Heart right ventricle (tissue), 16 donors: ENCODE measurements around the gene PNPLA2. TPM values are rescaled to one million over a fixed set of nuclear protein-coding genes. Genes with fewer than 3 reads are reported as not detected.
A peak's percentile ranks its signal among the peaks of the same experiment; 100 is the strongest.

Experiments
- ATAC-seq, 8 donors: fragments of 200-7000 bp; cut with Tn5 transposase; one replicate each; pipeline ENCODE4 v1.9.1; 2020; ENCODE audit warnings: mild to moderate bottlenecking in 8 of 8, moderate library complexity in 8 of 8, moderate number of reproducible peaks in 1 of 8
- DNase-seq, 2 donors: peaks; one replicate each; pipeline ENCODE4 v3.0.0-alpha.2; 2020
- H3K27ac ChIP-seq, 10 donors: fragments of 200-600 bp; sonication (generic) in 2 of 10; one replicate each; pipeline versions ENCODE4 v1.5.0 to v1.8.0; 2020 to 2022; ENCODE audit warnings: mild to moderate bottlenecking in 3 of 10
- H3K27me3 ChIP-seq, 7 donors: fragments of 200-600 bp; one replicate each; pipeline ENCODE4 v1.8.0; 2021 to 2022; ENCODE audit warnings: mild to moderate bottlenecking in 2 of 7
- H3K36me3 ChIP-seq, 9 donors: fragments of 200-600 bp; sonication (generic) in 1 of 9; one replicate each; pipeline versions ENCODE4 v1.5.0 to v1.8.0; 2020 to 2022; ENCODE audit warnings: mild to moderate bottlenecking in 2 of 9
- H3K4me1 ChIP-seq, 9 donors: fragments of 200-600 bp; sonication (generic) in 1 of 9; one replicate each; pipeline versions ENCODE4 v1.5.0 to v1.8.0; 2020 to 2022; ENCODE audit warnings: mild to moderate bottlenecking in 4 of 9
- H3K4me3 ChIP-seq, 10 donors: fragments of 200-600 bp; sonication (generic) in 2 of 10; one replicate each; pipeline versions ENCODE4 v1.5.0 to v1.8.0; 2020 to 2022; ENCODE audit warnings: mild to moderate bottlenecking in 7 of 10, moderate library complexity in 2 of 10
- H3K9me3 ChIP-seq, 11 donors: fragments of 200-600 bp in 10 of 11; sonication (generic) in 2 of 11; one replicate each; pipeline versions ENCODE4 v1.5.0 to v1.8.0; 2013 to 2022; ENCODE audit warnings: mild to moderate bottlenecking in 2 of 11, control low read depth in 1 of 11, moderate library complexity in 1 of 11
- whole genome bisulfite sequencing, 2 donors: extraction: QIAGEN DNeasy Blood & Tissue Kit; methylation state at CpG; one replicate each; pipeline ENCODE4 v1.1.7; 2013; ENCODE audit warnings: inconsistent platforms in 1 of 2; 5-methylcytosine and 5-hydroxymethylcytosine counted together
- intact Hi-C, 10 donors: fragments of 100-400 bp; cut with DNase I; formaldehyde crosslinking; loops; one replicate each; pipeline versions ENCODE4 v1.11.1 to v1.14.2; 2022
- long read RNA-seq, 3 donors: library from polyadenylated mRNA; unstranded; transcript quantifications; one replicate each; pipeline ENCODE4 v2.0.0, GENCODE V29; 2020 to 2021
- polyA plus RNA-seq, 2 donors: library from polyadenylated mRNA; stranded (reverse); fragments of 200-250 nt; gene quantifications; one replicate each; pipeline ENCODE4 v1.2.3, GENCODE V29; 2013
- total RNA-seq, 10 donors: library from RNA; stranded (reverse); fragmentation: NEBNext Ultra II Directional in 3 of 10; extraction: Animal tissue kit (Norgen Biotek cat#: 25700) in 3 of 10; gene quantifications; one replicate each; pipeline versions ENCODE4 v1.2.1 to v1.2.4, GENCODE V29; 2021 to 2023
- TF ChIP-seq, protein P1 (sequence below), 9 donors: fragments of 200-600 bp; sonication (generic) in 2 of 9; IDR thresholded peaks; one replicate each; pipeline versions ENCODE4 v1.5.0 to v1.8.0; 2021 to 2022; ENCODE audit warnings: antibody characterized with exemption in 9 of 9, mild to moderate bottlenecking in 5 of 9, moderate library complexity in 1 of 9
- donor health status: Arrhythmogenic right ventricular cardiomyopathy.
- donor health status: ischemic (EF 13 %, LVEDD 7.1; RV severe dilation, severe dysfunction).
- donor health status: healthy with polysubstance abuse.
- donor health status: DM: no; HTN: yes; CAD: no.
- donor health status: DM: no; HTN: no; CAD: no.
- donor health status: ischemic (EF 25% LVEDD 6.9; RV normal size, moderate dysfunction).
- donor health status: ischemic (EF 25% LVEDD 5.7; RV mildly dilated, moderate dysfunction).
- donor health status: healthy.
- donor health status: DM: yes; HTN: yes; CAD: no.
- donor health status: Ischemic cardiomyopathy.
- donor health status: ischemic (EF 35%, LVEDD 5.7; RV mildly dilated, moderate dysfunction).
- donor health status: nonischemic (EF 11% LVEDD 7.7; RV severe dilation, severe dysfunction).
- donor health status: DM: yes; HTN: yes; CAD: no.
- donor health status: PGD.
- donor health status: ischemic (EF 29% LVEDD 5.4; RV normal size, mild dysfunction).
- donor health status: nonischemic (EF 23%, LVEDD 6.1; RV moderate dilation, normal function).

Gene PNPLA2, protein sequence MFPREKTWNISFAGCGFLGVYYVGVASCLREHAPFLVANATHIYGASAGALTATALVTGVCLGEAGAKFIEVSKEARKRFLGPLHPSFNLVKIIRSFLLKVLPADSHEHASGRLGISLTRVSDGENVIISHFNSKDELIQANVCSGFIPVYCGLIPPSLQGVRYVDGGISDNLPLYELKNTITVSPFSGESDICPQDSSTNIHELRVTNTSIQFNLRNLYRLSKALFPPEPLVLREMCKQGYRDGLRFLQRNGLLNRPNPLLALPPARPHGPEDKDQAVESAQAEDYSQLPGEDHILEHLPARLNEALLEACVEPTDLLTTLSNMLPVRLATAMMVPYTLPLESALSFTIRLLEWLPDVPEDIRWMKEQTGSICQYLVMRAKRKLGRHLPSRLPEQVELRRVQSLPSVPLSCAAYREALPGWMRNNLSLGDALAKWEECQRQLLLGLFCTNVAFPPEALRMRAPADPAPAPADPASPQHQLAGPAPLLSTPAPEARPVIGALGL
- total RNA-seq = 100 to 1,000 TPM; 183 to 359 (median 251) TPM
- polyA plus RNA-seq = 100 to 1,000 TPM; 114 to 148 TPM
- long read RNA-seq, donor 1, partial matches to known transcripts = 128 of 184 reads
- long read RNA-seq, donor 1, other reads (novel, unspliced or antisense) = 56 of 184 reads
- long read RNA-seq, donor 2, partial matches to known transcripts = 140 of 212 reads
- long read RNA-seq, donor 2, other reads (novel, unspliced or antisense) = 71 of 212 reads
- long read RNA-seq, donor 3, partial matches to known transcripts = 86 of 94 reads
- long read RNA-seq, donor 3, other reads (novel, unspliced or antisense) = 8 of 94 reads

DNA sequence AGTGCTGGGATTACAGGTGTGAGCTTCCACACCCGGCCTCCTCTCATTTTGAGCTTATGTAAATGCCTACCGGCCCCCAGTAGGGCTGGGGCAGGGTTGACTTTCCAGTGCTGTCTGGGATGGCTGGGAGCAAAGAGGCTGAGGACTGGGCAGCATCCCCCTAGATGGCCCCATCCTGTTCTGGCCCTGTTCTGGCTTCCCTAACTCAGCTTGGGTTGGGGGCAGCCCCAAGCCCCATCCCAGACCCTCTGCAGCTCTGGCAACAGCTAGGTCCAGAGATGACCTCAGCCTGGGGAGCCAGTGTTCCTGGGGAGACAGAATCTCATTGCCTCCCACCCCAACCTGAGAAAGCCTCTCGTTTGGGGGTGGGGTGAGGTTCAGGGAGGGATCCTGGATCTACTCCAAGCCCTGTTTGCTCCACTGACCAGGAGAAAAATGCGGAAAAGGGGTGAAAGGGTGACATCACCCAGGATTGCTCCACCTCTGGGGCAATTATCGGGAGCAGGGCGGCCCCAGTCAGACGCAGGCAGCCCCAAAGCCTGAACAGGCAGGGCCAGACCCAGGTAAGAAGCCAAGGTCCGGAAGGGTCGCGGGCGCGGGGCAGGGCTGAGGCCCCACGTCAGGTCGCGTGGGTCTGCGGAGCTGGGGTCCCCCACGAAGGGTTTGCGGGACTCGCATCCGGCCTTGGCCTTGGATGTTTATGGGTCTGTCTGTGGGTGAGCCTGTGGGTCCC lies at the start of gene PNPLA2:
PNPLA2 (plus strand) TSS at position 519 of the 733 bp plus-strand sequence. CDS start 805 bp downstream, outside the sequence.
- peaks cover 16 to 43% (median 34%) of the 10 kb centered on the region in 9 donors for H3K4me1 ChIP-seq
- peaks cover 0 to 42% (median 6%) of the 10 kb centered on the region in 9 donors for H3K36me3 ChIP-seq
- intact Hi-C loops = no loop called here
- 32% methylated on average over 20 of the region's 20 CpGs for WGBS, 2 donors
- ATAC-seq (peak in 4 of 8 donors; percentile 0 to 1 (median 0)), DNase-seq (no peak)
- TF ChIP-seq, protein P1, sequence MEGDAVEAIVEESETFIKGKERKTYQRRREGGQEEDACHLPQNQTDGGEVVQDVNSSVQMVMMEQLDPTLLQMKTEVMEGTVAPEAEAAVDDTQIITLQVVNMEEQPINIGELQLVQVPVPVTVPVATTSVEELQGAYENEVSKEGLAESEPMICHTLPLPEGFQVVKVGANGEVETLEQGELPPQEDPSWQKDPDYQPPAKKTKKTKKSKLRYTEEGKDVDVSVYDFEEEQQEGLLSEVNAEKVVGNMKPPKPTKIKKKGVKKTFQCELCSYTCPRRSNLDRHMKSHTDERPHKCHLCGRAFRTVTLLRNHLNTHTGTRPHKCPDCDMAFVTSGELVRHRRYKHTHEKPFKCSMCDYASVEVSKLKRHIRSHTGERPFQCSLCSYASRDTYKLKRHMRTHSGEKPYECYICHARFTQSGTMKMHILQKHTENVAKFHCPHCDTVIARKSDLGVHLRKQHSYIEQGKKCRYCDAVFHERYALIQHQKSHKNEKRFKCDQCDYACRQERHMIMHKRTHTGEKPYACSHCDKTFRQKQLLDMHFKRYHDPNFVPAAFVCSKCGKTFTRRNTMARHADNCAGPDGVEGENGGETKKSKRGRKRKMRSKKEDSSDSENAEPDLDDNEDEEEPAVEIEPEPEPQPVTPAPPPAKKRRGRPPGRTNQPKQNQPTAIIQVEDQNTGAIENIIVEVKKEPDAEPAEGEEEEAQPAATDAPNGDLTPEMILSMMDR (IDR thresholded peaks at IDR 0.05) = no peak
- H3K27me3 ChIP-seq = no peaks in the 10 kb centered on the region
- H3K27ac ChIP-seq = peak within 1 kb of the TSS; percentile 87 to 99 (median 98)
- H3K9me3 ChIP-seq = no peaks in the 10 kb centered on the region
- peak within 1 kb of the TSS; percentile 69 to 99 (median 92) for H3K4me3 ChIP-seq

DNA sequence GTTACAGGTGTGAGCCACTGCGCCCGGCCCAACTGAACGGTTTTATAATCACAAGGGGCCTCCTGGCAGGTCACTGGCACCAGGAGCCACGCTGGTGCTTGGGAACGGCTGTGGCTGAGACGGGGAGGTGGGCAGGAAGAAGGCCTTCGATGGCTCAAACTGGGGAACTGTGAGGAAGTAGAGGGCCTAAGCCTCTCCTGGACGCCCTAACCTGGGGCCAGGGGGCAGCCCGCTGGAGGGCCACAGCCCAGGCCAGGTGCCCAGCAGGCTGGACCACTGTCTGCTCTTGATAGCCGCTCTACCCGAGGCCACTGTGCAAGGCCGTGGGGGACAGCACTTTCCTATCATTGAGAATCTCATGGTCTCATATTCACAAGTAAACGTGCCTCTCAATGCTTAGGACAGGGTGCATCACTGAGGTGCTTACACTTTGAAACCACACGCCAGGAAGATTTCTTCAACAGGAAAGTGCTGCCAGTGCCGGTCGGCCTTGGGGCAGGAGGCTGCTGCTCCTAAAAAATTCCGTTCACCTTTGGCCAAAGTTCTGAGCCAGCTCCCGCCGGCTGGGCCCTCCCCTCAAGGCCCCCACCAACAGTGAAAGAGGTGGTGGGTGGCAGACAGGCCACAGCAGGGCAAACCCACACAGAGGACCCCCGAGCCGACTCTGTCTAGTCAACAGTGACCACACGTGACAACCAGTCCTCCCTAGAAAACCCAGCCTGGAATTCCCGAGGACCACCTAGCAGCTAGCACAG lies 48.6 kb upstream of the PNPLA2 start:
- no peak for ATAC-seq
- H3K27ac ChIP-seq = no peak overlapping the region
- H3K4me3 ChIP-seq = no peak overlapping the region
- peaks cover 0 to 11% (median 2%) of the 10 kb centered on the region in 9 donors for H3K4me1 ChIP-seq
- DNase-seq = no peak
- TF ChIP-seq, protein P1 (IDR thresholded peaks at IDR 0.05) = no peak
- WGBS, 2 donors = 90 to 92% methylated on average over 23 of the region's 23 CpGs
- H3K9me3 ChIP-seq = no peaks in the 10 kb centered on the region
- peaks cover 0 to 87% (median 17%) of the 10 kb centered on the region in 9 donors for H3K36me3 ChIP-seq
- no peaks in the 10 kb centered on the region for H3K27me3 ChIP-seq
- intact Hi-C loops = no loop called here

DNA sequence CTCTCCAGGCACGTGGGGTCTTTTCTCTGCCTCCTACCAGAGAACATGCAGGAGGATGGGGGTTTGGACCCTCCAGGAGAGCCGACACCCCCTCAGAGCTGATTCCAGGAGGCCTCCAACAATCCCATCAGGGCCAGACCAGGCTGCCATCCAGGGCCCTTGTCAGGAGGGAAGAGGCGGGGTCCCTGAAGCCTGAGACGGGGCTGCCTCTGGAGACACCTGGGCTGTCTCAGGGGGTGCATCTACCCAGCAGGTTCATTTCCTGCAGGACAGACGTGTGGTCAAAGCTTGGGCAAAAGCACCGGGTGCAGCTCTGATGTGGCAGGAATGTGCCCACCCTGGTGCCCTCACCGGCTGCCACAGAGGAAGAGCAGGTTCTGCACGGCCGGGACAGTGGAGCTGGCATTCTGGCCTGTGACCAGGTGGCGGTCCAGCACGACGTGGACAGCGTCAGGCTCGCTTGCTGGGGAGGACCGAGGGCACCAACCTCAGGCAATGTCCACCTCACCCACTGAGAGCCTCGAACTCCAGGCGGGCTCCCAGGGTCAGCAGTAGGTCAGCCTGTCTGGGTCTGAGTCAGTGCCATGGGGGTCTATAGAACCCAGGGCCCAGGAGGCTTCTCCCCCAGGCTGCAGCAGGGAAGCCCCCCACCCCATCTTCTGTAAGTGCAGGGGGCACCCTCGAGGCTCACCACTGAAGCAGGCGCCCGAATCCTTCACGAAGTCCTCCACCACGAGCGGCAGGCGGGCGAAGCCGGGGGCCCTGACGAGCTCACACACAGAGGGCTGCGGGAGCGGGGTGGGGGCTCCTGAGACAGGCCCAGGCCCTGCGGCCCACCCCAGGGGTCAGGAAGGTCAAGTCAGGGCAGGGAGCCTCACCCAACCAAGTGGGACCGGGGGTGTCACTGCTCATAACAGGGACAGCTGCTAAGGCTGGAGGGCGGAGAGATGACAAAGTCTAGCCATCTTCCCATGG lies 47.8 kb upstream of the PNPLA2 start:
- intact Hi-C loops = no loop called here
- DNase-seq (no peak), ATAC-seq (no peak)
- Histone ChIP-seq H3K27me3 (no peaks in the 10 kb centered on the region), H3K27ac (no peak overlapping the region), H3K4me3 (no peak overlapping the region), H3K9me3 (no peaks in the 10 kb centered on the region), H3K4me1 (peaks cover 0 to 20% (median 10%) of the 10 kb centered on the region in 9 donors), H3K36me3 (peaks cover 0 to 79% (median 17%) of the 10 kb centered on the region in 9 donors)
- 89 to 90% methylated on average over 32 of the region's 32 CpGs for WGBS, 2 donors
- TF ChIP-seq, protein P1 (IDR thresholded peaks at IDR 0.05) = no peak
